Esophagus squamous epithelium (tissue), 4 donors: Measurements from ENCODE around the gene NTMT1.

Experiments used
- POLR2A ChIP-seq, 4 donors: fragments of 450-650 bp; IDR thresholded peaks; one replicate each; pipeline ENCODE4 v1.6.1; 2017; ENCODE audit warnings: antibody characterized with exemption in 4 of 4, mild to moderate bottlenecking in 4 of 4, moderate library complexity in 3 of 4
- TF ChIP-seq, protein P1 (sequence below), 6 experiments: fragments of 450-650 bp in 4 of 6; fragments of 200-600 bp in 2 of 6; sonication (generic) in 2 of 6; IDR thresholded peaks; one replicate each; pipeline ENCODE4 v1.5.1; 2016 to 2019; ENCODE audit warnings: antibody characterized with exemption in 6 of 6, mild to moderate bottlenecking in 4 of 6, moderate library complexity in 4 of 6

DNA sequence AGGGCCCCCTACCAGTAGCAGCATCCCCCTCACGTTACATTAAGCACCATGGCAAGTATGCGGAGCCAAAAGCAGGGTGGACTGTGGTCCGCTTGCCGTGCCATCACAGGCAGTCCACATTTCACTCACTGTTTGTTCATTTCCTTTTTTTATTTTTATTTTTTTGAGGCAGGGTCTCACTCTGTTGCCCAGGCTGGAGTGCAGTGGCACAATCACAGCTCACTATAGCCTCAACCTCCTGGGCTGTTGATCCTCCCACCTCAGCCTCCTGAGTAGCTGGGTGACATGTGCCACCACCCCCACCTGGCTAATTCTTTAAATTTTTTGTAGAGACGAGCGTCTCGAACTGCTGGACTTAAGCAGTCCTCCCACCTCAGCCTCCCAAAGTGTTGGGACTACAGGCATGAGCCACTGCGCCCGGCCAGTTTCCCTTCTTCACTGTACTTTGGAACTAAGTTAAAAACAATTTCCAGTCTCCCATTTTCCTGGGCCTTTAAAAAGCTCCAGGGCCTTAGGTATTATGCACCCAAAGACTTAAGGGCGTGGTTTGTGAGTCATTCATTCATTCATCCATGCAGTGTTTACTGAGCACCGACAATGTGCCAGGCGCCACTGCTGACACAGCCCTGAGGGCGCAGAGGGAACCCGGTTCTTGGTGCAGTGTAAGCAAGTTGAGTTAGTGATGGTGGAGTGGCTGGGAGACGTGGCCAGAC lies 59.4 kb downstream of the NTMT1 start:
- TF ChIP-seq, protein P1, sequence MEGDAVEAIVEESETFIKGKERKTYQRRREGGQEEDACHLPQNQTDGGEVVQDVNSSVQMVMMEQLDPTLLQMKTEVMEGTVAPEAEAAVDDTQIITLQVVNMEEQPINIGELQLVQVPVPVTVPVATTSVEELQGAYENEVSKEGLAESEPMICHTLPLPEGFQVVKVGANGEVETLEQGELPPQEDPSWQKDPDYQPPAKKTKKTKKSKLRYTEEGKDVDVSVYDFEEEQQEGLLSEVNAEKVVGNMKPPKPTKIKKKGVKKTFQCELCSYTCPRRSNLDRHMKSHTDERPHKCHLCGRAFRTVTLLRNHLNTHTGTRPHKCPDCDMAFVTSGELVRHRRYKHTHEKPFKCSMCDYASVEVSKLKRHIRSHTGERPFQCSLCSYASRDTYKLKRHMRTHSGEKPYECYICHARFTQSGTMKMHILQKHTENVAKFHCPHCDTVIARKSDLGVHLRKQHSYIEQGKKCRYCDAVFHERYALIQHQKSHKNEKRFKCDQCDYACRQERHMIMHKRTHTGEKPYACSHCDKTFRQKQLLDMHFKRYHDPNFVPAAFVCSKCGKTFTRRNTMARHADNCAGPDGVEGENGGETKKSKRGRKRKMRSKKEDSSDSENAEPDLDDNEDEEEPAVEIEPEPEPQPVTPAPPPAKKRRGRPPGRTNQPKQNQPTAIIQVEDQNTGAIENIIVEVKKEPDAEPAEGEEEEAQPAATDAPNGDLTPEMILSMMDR (IDR thresholded peaks at IDR 0.05) = no peak
- no peak for TF ChIP-seq POLR2A (IDR thresholded peaks at IDR 0.05)
